Measurements from ENCODE around the gene TRAPPC11.

DNA sequence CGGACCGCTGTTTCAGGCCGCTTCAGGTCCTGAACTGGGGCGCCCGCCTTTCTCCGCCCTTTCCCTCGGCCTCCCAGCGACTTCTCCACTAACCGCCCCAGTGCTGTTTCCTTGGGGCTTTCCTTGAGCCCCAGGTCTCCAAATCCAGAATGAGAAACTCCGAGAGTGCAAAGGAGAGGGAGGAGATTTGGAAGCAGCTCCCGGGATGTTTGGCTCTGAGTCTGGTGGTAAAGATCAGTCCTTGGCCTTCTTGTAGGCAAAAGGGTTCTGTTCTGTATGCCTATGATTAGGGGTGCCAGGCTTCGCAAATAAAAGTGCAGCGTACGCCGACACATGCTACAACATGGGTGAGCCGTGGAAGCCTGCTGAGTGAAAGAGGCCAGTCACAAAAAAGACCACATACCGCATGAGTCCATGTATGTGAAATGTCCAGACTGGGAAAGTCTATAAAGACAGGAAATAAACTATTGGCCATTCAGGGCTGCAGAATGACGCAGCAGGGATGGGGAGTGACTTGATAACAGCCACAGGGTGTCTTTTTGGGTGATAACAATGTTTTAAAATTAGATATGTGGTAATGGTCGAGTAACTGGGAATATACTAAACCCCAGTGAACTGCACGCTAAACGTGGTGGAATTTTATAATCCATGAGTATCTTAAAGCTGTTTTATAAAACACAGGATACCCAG is 99.8 kb downstream of the TRAPPC11 start:
- TF ChIP-seq CTCF (IDR thresholded peaks at IDR 0.05), result no peak
- TF ChIP-seq POLR2A (IDR thresholded peaks at IDR 0.05), result no peak
